Measurements from ENCODE around the gene FAM227B. TPM values are rescaled to one million over a fixed set of nuclear protein-coding genes. Genes with fewer than 3 reads are reported as not detected.
"Not testable (repeated sequence)": the region's sequence is repeated elsewhere in the genome, so short reads cannot be mapped to it uniquely, and the experiment has no call there.

Gene FAM227B
- total RNA-seq, 1 donor, result 5.6 TPM

DNA sequence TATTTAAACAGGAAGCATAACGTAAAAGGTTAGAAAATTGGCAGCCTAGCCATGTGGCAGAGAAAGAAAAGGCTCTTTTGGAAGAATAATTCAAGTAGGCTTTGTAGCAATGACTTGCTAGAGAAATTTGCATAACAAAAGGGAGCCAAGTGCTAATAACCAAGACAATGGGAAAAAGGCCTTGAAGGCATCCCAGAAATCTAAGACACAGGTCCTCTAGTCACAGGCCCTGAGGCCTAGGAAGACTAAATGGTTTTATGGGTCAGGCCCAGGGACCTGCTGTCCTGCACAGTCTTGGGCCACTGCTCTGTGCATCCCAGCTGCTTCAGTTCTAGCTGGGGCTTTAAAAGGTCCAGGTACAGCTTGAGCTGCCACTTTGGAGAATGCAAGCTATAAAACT, 119.0 kb downstream of the FAM227B start:
- H3K4me3 ChIP-seq (ENCODE audit: low read depth, low read length), result no peak overlapping the region
- DNase-seq (ENCODE audit: low read depth), result no peak
- TF ChIP-seq, protein P1, sequence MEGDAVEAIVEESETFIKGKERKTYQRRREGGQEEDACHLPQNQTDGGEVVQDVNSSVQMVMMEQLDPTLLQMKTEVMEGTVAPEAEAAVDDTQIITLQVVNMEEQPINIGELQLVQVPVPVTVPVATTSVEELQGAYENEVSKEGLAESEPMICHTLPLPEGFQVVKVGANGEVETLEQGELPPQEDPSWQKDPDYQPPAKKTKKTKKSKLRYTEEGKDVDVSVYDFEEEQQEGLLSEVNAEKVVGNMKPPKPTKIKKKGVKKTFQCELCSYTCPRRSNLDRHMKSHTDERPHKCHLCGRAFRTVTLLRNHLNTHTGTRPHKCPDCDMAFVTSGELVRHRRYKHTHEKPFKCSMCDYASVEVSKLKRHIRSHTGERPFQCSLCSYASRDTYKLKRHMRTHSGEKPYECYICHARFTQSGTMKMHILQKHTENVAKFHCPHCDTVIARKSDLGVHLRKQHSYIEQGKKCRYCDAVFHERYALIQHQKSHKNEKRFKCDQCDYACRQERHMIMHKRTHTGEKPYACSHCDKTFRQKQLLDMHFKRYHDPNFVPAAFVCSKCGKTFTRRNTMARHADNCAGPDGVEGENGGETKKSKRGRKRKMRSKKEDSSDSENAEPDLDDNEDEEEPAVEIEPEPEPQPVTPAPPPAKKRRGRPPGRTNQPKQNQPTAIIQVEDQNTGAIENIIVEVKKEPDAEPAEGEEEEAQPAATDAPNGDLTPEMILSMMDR (IDR thresholded peaks at IDR 0.05; ENCODE audit: insufficient read depth, low read length), result no peak

DNA sequence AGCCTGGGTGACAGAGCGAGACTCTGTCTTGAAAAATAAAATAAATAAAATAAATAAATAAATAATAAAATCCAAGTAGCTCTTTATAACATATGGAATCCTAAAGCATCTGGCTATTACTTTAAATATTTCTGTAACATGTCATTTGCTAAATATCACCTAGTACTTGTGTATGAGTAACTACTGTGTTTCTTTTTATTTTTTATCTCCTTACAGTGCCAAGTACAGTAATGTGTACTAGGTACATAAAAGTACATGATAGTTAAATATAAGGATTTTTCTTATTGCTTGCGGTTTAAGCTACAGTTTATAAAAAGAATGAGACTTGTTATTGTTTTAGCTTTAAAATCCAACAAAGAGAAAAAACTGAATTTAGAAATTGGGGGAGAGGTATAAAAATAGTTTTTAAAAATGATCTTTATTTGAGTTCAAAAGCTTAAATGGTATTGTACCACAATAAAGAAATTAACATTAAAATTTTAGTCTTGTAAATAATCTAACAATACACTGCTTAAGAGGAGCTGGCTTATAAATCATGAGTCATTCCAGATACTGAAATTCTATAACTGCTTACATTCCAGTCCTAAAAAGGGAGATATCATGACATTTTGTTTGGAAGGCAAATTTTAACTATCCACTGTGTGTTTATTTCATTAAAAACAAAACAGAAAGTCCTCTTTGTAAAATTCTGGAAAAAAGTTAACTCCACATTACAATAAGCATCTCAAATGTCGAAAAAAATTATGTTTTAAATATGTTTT, 124.4 kb downstream of the FAM227B start:
- peak; percentile 77 for DNase-seq (ENCODE audit: low read depth)
- H3K4me3 ChIP-seq (ENCODE audit: low read depth, low read length), result no peak overlapping the region
- TF ChIP-seq, protein P1 (IDR thresholded peaks at IDR 0.05; ENCODE audit: insufficient read depth, low read length), result no peak

DNA sequence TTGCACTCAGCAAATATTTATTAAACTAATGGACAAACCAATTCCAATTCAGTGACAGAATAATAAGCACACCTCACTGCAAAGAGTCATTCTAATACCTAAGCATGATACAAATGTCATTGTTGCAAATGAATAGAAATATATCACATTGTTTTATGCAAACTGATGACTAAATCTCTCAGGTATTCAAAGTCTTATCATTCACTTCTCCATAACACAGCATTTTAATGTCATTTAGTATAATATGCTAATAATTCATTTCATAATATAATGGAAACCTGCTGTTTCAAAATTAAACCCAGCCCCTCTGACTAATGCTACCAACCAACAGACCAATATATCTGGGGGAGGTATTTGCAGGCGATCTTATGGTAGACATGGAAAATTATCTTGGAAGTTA, 125.8 kb downstream of the FAM227B start:
- TF ChIP-seq, protein P1 (IDR thresholded peaks at IDR 0.05; ENCODE audit: insufficient read depth, low read length), result no peak
- peak; percentile 65 for DNase-seq (ENCODE audit: low read depth)

DNA sequence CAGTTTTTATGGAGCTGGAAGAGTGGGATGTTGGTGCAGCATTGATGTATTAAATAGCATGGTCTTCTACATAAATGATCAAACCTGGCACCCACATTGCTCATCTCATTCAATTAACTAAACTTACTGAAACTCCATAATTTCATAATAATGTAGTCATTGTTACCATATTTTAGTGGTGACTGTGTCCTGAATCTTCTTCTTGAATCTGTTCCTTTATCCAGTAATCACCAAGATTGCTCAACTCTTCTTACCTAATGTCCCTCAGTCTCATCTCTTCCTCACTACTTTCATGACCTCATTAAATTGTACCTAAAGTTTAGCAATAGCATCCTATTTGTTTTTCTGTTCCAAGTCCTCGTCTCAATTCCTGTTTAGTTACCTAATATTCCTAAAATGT, 127.8 kb downstream of the FAM227B start:
- no peak overlapping the region for H3K4me3 ChIP-seq (ENCODE audit: low read depth, low read length)
- peak; percentile 65 for DNase-seq (ENCODE audit: low read depth)
- TF ChIP-seq, protein P1 (IDR thresholded peaks at IDR 0.05; ENCODE audit: insufficient read depth, low read length), result no peak

More for the DNA sequence above, 125.8 kb downstream of the FAM227B start:
- no peak overlapping the region for H3K4me3 ChIP-seq (ENCODE audit: low read depth, low read length)

DNA sequence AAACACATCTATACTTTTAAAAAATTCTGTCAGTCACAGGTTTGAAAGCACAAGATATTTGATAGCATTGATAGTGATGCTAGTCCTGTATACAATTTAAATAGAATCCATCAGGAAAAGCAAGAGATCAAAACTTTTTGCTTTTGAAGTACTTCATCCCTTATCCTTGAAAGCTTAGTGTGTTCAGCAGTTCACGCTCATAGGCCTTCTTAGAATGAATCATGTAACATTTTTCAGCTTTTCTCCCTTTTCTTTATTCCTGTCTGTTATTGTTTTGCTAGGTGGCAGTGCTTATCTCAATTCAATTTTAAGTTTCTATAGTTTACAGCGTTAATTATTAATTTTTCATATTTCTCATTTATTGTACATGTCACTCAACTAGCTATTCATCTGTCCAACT, 128.5 kb downstream of the FAM227B start:
- no peak overlapping the region for H3K4me3 ChIP-seq (ENCODE audit: low read depth, low read length)
- DNase-seq (ENCODE audit: low read depth), result no peak
- TF ChIP-seq, protein P1 (IDR thresholded peaks at IDR 0.05; ENCODE audit: insufficient read depth, low read length), result no peak

DNA sequence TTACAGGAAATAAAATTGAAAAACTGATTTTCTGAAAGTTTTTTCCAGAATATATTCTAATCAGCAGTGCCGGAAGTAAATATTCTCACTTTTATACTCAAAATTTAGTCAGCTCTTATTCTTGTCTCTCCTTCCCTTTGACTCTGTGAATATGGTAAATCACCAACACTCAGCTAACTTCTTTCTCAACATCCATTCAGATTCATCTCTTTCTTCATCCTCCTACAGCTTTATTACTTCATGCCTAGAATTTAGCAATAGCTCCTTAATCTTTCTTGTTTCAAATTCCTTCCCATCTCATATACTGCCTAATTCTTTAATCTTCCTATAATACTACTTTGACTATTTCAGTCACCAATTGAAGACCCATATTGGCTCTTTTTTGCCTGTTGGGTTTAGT, 129.7 kb downstream of the FAM227B start:
- TF ChIP-seq, protein P1 (IDR thresholded peaks at IDR 0.05; ENCODE audit: insufficient read depth, low read length), result no peak
- peak; percentile 55 for DNase-seq (ENCODE audit: low read depth)
- H3K4me3 ChIP-seq (ENCODE audit: low read depth, low read length), result no peak overlapping the region

DNA sequence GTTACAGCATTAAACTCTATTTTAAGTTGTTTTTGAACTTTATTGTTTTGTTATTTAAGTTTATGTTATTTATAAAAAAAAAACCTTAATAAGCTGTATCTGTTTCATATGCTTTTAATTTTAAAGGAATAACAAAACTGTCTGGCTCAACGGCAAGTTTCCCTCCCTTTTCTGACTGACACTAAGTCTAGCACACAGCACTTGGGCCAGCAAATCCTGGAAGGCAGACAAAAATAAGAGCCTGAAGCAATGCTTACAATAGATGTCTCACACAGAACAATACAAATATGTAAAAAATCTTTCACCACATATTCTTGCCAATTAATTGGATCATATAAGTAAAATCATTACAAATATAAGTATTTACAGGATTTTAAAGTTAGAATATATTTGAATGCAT, 135.2 kb downstream of the FAM227B start:
- not testable (repeated sequence) for H3K4me3 ChIP-seq (ENCODE audit: low read depth, low read length)
- DNase-seq (ENCODE audit: low read depth), result peak; percentile 84

DNA sequence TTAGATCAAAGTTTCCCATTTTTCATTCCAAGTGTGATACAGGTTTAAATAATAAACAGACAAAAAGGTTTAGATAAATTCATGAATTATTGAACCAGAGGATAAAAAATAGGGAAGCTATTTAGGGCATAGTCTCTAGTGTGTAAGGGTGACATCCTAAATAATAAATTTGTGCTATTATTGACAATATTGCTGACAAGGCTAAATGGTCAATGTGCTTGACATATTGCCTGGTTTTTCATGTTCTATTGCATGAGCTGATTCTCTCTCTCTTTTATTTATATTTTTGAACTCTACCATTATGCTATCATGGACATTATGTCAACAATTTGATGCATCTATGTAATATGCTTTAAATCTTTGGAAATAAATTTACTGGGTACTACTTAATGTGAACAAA, 141.6 kb downstream of the FAM227B start:
- not testable (repeated sequence) for DNase-seq (ENCODE audit: low read depth); H3K4me3 ChIP-seq (ENCODE audit: low read depth, low read length)

DNA sequence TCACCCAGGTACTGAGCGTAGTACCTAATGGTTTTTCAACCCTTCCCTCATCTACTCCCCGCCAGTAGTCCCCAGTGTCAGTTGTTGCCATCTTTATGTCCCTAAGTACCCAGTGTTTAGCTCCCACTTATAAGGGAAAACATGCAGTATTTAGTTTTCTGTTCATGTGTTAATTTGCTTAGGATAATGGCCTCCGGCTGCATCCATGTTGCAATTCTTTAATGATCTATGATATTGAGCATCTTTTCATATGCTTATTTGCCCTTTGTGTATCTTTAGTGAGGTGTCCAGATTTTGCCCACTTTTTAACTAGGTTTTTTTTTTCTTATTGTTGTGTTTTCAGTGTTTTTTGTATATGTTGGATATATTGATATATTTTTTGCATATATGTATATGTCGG, 142.6 kb downstream of the FAM227B start:
- not testable (repeated sequence) for H3K4me3 ChIP-seq (ENCODE audit: low read depth, low read length); DNase-seq (ENCODE audit: low read depth)

All from fibroblast of the aortic adventitia (primary cell).